Stimulated activated CD8-positive, alpha-beta memory T cell treated with anti-CD3 and anti-CD28 coated beads, Interleukin-2, amount 100 ng/mL, for 48 hours (primary cell): ENCODE measurements around the gene KCNK2.

Experiments used
- DNase-seq, 2 donors: peaks; one replicate each; pipeline ENCODE4 v3.0.0-alpha.2; 2020; ENCODE audit warnings: low read depth in 2 of 2

KCNK2 gene

DNA sequence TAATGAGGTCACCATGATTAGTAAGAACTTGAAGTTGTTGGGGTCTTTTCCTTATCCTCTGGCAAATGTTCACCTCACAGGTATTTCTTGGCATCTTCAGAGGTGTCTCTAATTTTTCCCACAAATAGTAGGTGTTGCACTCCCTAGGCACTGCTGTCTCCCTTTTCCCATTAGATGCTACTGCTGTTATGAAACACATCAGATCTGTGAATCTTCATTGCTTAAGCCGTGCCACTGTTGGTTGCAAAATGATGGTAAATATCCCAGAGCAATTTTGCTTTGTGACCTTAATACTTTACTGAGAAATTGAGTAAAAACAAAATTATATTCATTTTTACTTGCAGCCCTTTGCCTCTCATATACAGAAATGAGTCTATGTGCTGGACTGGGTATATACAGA, 169.6 kb downstream of the KCNK2 start:
- DNase-seq = no peak

DNA sequence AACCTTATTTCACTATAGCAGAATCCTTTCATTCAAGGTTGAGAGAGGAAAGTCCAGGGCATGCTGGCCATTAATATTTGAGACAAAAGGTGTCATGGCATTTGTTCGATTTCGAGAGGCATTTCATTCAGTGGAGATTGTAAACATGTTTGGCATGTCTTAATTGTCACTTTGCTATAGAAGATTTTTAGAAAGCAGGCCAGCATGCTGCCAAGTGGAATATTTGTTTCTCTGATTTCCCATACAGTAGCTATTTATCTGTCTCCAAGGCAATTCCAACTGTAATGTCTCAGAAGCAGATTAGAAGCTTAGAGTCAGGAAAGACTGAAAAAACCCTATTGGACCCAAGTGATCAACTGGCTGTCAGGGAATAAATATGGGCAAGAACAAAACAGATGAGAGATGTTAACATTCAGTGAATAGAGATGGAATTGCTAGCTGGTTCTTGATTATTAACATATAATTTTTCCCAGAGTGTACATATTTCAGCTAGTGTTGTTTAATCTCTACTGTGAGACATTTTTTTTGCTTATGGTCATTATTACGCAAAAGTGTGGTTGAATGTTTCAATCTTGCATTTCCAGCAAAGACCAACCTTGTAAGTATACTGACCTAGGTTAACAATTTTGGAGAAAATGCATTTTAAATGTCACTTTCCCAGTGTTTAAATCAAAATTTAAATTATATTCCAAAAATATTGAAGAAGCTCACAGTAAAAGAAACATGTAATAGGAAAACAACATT, 174.6 kb downstream of the KCNK2 start:
- no peak for DNase-seq

DNA sequence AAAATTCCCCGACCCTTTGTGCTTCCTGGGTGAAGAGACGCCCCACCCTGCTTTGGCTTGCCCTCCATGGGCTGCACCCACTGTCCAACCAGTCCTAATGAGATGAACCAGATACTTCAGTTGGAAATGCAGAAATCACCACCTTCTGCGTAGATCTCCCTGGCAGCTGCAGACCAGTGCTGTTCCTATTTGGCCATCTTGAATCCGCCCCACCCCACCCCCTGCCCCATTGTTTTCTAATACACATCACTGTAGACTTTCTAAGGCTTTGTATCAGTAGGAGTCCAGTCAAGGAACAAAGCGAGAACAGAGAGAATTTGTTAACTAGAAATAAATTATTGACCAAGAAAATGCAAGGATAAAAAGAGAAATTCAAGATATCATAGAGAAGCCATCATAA, 178.2 kb downstream of the KCNK2 start:
- DNase-seq = no peak

DNA sequence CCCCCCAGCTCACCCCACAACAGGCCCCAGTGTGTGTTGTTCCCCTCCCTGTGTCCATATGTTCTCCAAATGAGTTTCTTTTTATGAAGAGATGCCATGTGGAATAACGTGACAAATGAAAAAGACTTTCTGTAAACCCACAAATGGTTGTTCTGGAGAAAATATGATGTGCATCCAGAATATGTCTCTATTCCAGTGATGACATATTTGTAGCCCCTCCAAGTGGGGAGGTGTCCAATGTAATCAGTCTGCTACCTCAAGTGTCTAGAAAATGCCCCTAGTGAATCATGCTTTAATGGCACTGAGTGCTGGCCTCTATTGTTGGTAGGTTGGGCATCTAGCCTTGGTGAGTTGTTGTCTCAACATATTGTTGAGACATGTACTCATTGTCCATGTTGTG, 179.6 kb downstream of the KCNK2 start:
- no peak for DNase-seq

DNA sequence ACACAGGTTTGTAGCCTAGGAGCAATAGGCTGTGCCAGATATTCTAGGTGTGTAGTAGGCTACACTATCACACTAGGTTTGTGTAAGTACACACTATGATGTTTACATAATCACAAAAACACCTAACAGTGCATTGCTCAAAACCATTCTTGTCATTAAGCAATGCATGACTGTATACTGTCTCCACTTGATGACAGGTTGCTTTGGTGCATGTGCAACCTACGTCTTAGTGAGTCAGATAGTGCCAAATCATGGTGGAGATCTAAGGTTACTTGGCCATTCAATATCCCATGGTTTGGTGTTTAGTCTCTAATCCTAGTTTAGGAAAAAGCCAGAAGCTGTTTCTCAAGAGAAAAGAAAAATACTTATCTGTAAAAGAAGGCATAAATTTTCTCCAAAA, 181.1 kb downstream of the KCNK2 start:
- no peak for DNase-seq

DNA sequence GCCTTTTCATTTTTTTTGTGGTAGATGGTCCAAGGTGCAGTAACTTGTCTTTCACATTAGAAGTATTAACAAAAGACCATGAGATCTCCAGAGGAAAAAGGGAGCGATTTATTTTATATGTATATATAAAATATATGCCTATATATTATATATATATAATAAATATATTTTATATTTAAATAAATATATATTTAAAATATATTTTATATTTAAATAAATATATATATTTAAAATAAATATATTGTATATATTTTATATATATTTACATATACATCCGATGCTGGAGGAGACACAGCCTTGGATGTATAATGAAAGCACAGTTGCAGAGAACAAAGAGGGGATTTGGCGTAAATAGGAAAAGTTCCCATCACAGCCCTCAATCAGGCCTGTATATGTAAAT, 182.1 kb downstream of the KCNK2 start:
- DNase-seq = no peak

DNA sequence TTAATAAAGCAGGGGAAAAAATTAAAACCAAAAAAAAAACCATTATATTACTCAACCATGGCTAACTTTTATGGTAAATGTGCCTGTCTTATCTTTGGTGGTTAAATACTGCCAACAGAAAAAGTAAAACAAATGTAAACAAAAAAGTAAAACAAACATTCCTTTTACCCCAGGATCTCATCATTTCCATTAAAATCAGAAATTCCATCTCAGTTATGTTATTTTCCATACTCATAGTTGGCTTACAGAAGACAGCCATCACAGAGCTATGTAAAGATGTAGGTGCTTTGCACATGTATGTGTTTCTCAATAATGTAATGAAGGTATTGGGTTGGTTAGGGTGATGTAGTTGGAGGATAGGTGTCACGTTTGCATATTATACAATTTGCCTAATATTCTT, 185.0 kb downstream of the KCNK2 start:
- no peak for DNase-seq

DNA sequence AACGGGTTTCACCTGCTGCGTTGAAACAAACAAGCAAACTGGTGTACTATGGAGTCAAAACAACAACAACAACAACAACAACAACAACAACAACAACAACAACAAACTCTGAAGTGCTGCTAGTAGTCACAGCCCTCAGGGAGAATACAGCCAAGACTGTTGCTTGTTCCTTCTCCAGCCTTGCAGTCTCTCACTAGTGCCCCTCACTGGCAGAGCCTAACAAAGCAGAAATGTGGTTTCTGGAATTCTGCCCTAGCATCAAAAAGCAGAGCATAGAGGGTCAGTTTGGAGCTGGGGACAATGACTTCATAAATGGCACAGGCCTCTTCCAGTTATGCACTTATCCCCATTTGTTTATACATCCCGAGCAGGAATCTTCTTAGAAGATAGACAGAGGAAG, 187.4 kb downstream of the KCNK2 start:
- no peak for DNase-seq

DNA sequence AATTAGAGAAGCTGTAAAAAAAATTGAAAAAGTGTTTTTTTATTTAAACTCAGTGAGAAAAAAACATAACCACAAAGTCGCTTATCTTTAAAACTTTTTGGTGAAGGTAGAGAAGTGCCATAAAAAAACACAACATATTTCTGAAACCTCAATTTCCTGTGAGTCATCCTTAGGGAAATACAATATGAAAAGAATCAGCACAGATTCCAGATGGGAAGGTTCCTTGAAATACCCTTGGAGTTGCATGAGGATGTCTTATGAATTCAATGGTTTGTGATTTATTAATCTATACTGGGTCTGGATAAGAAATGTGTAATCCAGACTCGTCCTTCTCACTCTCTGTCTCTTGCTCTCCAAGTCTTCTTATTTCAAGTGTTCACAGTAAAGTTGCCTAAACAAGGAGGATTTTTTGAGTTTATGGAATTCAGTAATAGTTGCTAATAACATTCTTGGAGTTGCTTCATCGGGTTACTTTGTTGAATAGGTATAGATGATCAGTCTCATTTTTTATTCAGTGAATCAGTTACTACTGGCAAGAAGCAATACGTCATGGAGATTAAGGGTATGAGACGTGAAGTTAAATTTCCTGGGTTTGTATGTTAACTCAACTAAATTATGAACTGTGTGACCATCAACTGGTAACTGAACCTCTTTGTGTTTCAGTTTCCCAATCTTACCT, 191.4 kb downstream of the KCNK2 start:
- DNase-seq = no peak

DNA sequence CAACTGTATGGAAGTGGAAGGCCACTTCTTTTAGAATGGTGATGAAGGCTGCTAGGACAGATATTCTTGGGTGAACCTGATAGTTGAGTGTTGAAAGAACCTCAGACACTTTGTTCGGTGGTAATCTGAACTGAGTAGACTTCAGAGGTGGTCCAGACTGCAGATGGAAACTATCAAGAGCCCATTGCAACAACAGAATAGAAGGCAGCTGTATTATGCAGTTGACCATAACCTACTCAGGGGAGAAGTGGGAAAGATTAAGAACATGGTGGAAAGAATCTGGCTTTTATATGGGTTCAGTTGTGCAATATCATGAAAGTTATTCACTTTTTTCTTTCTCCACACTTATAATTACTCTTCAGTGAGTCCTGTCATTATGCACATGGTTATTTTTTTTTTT, 194.0 kb downstream of the KCNK2 start:
- DNase-seq = no peak

DNA sequence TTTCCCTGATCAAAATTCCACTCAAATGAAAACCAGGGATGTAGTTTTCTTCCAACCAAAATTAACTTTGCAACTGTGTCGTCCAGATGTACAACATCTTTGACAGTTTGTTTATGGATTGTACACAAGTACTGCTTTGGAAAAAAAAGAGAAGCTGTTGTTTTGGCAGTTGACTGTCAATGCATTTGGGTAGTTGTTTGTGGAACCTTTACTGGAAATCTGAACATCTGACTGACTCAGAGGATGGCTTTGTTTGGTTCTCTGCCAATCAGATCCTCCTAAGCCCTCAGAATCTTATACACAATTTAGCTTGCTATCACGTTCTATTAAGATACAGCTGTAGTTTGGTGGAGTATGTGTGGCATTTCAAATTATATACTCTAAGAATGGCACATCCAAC, 195.0 kb downstream of the KCNK2 start:
- no peak for DNase-seq

DNA sequence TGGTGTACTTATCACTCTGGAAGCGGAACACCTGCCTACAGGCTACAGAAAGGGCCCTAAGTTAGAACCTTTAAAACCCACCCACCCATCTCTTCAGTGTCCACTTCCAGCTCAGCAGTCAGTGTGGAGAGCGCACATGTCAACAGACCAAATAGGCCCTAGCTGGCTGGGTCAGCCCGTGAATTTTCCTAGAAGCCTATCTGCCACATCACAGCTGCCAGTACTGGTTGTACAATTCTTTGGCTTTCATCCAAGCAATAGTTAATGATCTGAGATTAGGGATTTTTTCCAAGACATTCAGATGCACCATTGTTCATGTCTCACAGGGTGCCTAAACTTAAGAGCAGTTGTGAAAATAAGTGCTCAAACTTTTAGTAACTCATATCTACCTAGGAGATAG, 197.1 kb downstream of the KCNK2 start:
- no peak for DNase-seq

DNA sequence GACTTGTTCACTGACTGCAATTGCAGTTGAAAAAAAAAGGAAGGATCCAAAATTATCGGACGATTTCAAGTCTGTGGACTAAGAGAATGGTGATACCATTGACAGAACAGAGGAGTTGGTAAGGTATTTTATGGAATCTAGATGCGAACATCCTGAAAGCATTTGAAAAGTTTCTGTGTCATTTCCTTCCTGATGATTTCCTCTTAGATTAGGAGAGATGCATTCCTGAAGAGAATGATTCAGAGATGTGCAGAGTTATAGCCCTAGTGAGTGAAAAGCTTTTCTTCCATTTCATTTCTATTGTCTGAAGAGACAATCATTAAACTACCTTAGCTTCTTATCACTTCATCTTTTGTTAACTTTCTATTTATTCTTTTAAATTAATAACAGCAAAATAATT, 200.0 kb downstream of the KCNK2 start:
- no peak for DNase-seq

DNA sequence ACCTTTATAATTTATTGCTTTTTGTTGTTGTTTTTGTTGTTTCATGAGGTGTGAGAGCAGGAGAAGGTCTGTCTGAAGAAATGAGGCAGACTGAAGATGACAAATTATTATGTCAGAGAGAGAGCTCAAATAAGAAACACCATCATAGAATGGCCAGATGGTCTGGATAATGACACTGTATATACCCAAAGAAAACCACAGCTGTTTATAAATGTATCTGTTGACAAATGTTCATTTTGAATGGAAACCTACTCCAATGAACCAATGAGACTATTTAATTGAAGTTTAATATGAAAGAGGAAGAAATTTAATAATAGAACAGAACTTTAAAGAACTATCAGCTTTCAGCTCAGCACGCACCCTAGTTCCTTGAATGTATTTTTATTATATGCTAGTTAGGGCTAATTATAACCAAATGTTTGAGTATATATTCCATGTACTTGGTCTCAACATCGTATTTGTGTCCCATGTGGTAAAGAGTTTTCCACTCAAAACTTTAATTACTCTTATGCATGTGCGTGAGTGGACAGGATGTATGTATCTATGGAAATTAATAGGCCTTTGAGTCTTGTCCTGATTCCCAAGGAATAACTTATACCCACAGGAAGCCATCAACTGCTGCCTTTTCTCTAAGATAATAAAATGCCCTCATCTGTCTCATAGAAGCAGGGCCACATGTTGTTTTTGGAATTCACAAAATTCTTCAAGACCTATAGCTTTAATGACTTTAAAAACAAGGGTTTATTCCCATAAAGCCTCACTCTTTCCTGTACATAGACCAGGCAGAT, 202.7 kb downstream of the KCNK2 start:
- no peak for DNase-seq
